ENCODE measurements around the gene ZBTB42. TPM values are rescaled to one million over a fixed set of nuclear protein-coding genes. Genes with fewer than 3 reads are reported as not detected.

ZBTB42 gene
- total RNA-seq, 1 donor from 2014 or later, result 5.7 TPM

Other genes with a start within 250 kb of the ZBTB42 start
- gene C14orf180, start 221.3 kb upstream of the ZBTB42 start, total RNA-seq, result 44.1 TPM
- gene TMEM179, start 196.3 kb upstream of the ZBTB42 start, total RNA-seq, result 0.49 TPM
- 28.5 TPM for gene INF2, start 111.5 kb upstream of the ZBTB42 start, total RNA-seq
- 218 TPM for gene ADSS1, start 76.9 kb upstream of the ZBTB42 start, total RNA-seq
- gene SIVA1, start 48.0 kb upstream of the ZBTB42 start, total RNA-seq, result 55.6 TPM
- gene AKT1, start 5.4 kb upstream of the ZBTB42 start, total RNA-seq, result 144 TPM
- 11.7 TPM for gene CEP170B, start 64.2 kb downstream of the ZBTB42 start, total RNA-seq
- 0.44 TPM for gene PLD4, start 123.8 kb downstream of the ZBTB42 start, total RNA-seq
- gene AHNAK2, start 177.3 kb downstream of the ZBTB42 start, total RNA-seq, result 2.5 TPM
- gene CLBA1, start 184.7 kb downstream of the ZBTB42 start, total RNA-seq, result 2.4 TPM
- 2.0 TPM for gene CDCA4, start 220.0 kb downstream of the ZBTB42 start, total RNA-seq